OCI-LY7 (cell line): ENCODE results near the gene C8B. TPM values are rescaled to one million over a fixed set of nuclear protein-coding genes. Genes with fewer than 3 reads are reported as not detected.

Source experiments
- BruUV-seq: library from RNA; stranded (reverse); fragments of 400-500 nt; replicated peaks from 2 replicates; lab custom pipeline; 2021; lab: Mats Ljungman, UMichigan
- CTCF ChIA-PET: fragments of 300-600 bp; sonication (Branson Sonifier 250); formaldehyde crosslinking; loops from one replicate; lab custom pipeline; 2022; ENCODE audit warnings: antibody characterized with exemption; ENCODE audit not compliant: unreplicated experiment; lab: Charles Lee
- POLR2A ChIA-PET: fragments of 300-600 bp; sonication (Branson Sonifier 250); formaldehyde crosslinking; loops from one replicate; lab custom pipeline; 2022; ENCODE audit warnings: antibody characterized with exemption; lab: Charles Lee
- DNase-seq: peaks from one replicate; pipeline ENCODE4 v3.0.0-alpha.2; 2015; ENCODE audit warnings: low spot score
- H2AFZ ChIP-seq: fragments of 200-600 bp; sonication (generic), shearing (Covaris generic); 2 replicates; pipeline ENCODE4 v1.6.1; 2014; ENCODE audit warnings: mild to moderate bottlenecking, antibody characterized with exemption, low read length, moderate library complexity
- H3K27ac ChIP-seq: fragments of 200-600 bp; sonication (generic); 2 replicates; pipeline ENCODE4 v1.5.1; 2014; ENCODE audit warnings: mixed run types, low read depth, mild to moderate bottlenecking, moderate library complexity, low read length, inconsistent platforms; ENCODE audit not compliant: poor library complexity, severe bottlenecking
- H3K36me3 ChIP-seq: fragments of 200-600 bp; sonication (generic); 2 replicates; pipeline ENCODE4 v1.6.1; 2014; ENCODE audit warnings: mild to moderate bottlenecking, antibody characterized with exemption, low read length, moderate library complexity, mixed read lengths; ENCODE audit not compliant: insufficient read depth
- H3K4me1 ChIP-seq: fragments of 200-600 bp; sonication (generic); 2 replicates; pipeline ENCODE4 v1.5.1; 2014; ENCODE audit warnings: mild to moderate bottlenecking, low read length; ENCODE audit not compliant: insufficient read depth, poor library complexity, severe bottlenecking
- H3K4me2 ChIP-seq: fragments of 200-600 bp; sonication (generic); 2 replicates; pipeline ENCODE4 v1.6.1; 2014; ENCODE audit warnings: mild to moderate bottlenecking, low read length
- H3K4me3 ChIP-seq: fragments of 200-600 bp; sonication (generic); 2 replicates; pipeline ENCODE4 v1.5.1; 2014; ENCODE audit warnings: mild to moderate bottlenecking, low read depth, low read length; ENCODE audit not compliant: poor library complexity, severe bottlenecking
- H3K79me2 ChIP-seq: fragments of 200-600 bp; sonication (generic); 2 replicates; pipeline ENCODE4 v1.6.1; 2016; ENCODE audit warnings: low read depth, mild to moderate bottlenecking, low read length, moderate library complexity, mixed read lengths; ENCODE audit not compliant: insufficient read depth
- H3K9me2 ChIP-seq: fragments of 200-600 bp; sonication (generic); 2 replicates; pipeline ENCODE4 v1.6.1; 2016; ENCODE audit warnings: mild to moderate bottlenecking, low read length, mixed read lengths; ENCODE audit not compliant: insufficient read depth
- H3K9me3 ChIP-seq: fragments of 200-600 bp; sonication (generic); 2 replicates; pipeline ENCODE4 v1.6.1; 2014; ENCODE audit warnings: mild to moderate bottlenecking, mixed run types, low read length, mixed read lengths
- H4K20me1 ChIP-seq: fragments of 200-600 bp; sonication (generic); 2 replicates; pipeline ENCODE4 v1.6.1; 2014; ENCODE audit warnings: mild to moderate bottlenecking, antibody characterized with exemption, low read length, moderate library complexity, mixed read lengths; ENCODE audit not compliant: insufficient read depth
- CTCF ChIP-seq: fragments of 200-600 bp; sonication (generic); conservative IDR thresholded peaks from 2 replicates; pipeline ENCODE4 v1.5.1; 2014; ENCODE audit warnings: mild to moderate bottlenecking, antibody characterized with exemption, low read length, moderate library complexity, mixed read lengths
- EZH2phosphoT487 ChIP-seq: fragments of 200-600 bp; sonication (generic); IDR thresholded peaks from 2 replicates; pipeline ENCODE4 v1.6.1; 2018; ENCODE audit warnings: low read depth, borderline replicate concordance, mild to moderate bottlenecking, mixed run types, antibody characterized with exemption, low read length, moderate library complexity, mixed read lengths
- intact Hi-C: fragments of 100-400 bp; cut with micrococcal nuclease; formaldehyde crosslinking; loops from one replicate; pipeline ENCODE4 v1.10.0; 2022; ENCODE audit not compliant: unreplicated experiment
- total RNA-seq, 2 experiments: library from RNA; depleted of rRNA in 1 of 2; stranded (reverse); fragments of >200 nt in 1 of 2; shearing (Covaris generic) in 1 of 2; gene quantifications; 2 replicates each; pipeline ENCODE4 v1.2.3, GENCODE V29; 2014 to 2022

Gene C8B
- total RNA-seq, 2 experiments from 2014 or later, result not detected

GRCh38 chr1:56979986-56980755 lies 14.4 kb upstream of the C8B start:
- Histone ChIP-seq H4K20me1 (no peaks in the 10 kb centered on the region), H3K9me2 (no peaks in the 10 kb centered on the region), H3K36me3 (no peaks in the 10 kb centered on the region), H3K27ac (no peak overlapping the region), H3K9me3 (no peaks in the 10 kb centered on the region), H2AFZ (no peak overlapping the region), H3K4me3 (no peak overlapping the region), H3K4me2 (no peak overlapping the region), H3K4me1 (no peaks in the 10 kb centered on the region), H3K79me2 (no peaks in the 10 kb centered on the region)
- ChIA-PET CTCF (no interaction called here), POLR2A (interaction anchor here (1.2 kb wide), 1 partner anchor 57 kb away, joined by 3 read pairs; no protein-coding TSS in a partner anchor)
- no TSS peak for BruUV-seq
- DNase-seq, result no peak
- intact Hi-C loops, result no loop called here
- no peak for TF ChIP-seq CTCF
- TF ChIP-seq EZH2phosphoT487, result no peak

- ChIA-PET POLR2A (no interaction called here), CTCF (no interaction called here)
- Histone ChIP-seq H3K4me3 (no peak overlapping the region), H3K27ac (no peak overlapping the region), H3K36me3 (no peaks in the 10 kb centered on the region), H3K9me2 (no peaks in the 10 kb centered on the region), H3K9me3 (no peaks in the 10 kb centered on the region), H4K20me1 (no peaks in the 10 kb centered on the region), H2AFZ (no peak overlapping the region), H3K79me2 (no peaks in the 10 kb centered on the region), H3K4me2 (no peak overlapping the region), H3K4me1 (no peaks in the 10 kb centered on the region)
- TF ChIP-seq CTCF (no peak), EZH2phosphoT487 (no peak)
- no TSS peak for BruUV-seq
- intact Hi-C loops, result no loop called here
- no peak for DNase-seq
Measured at GRCh38 chr1:56978819-56979218, 13.0 kb upstream of the C8B start.

- TF ChIP-seq EZH2phosphoT487, result no peak
- no peak for TF ChIP-seq CTCF
- POLR2A ChIA-PET, result no interaction called here
- no peaks in the 10 kb centered on the region for H3K9me3 ChIP-seq
- H4K20me1 ChIP-seq, result no peaks in the 10 kb centered on the region
- H3K9me2 ChIP-seq, result no peaks in the 10 kb centered on the region
- no peak overlapping the region for H3K27ac ChIP-seq
- H3K36me3 ChIP-seq, result no peaks in the 10 kb centered on the region
- intact Hi-C loops, result no loop called here
- H3K4me1 ChIP-seq, result no peaks in the 10 kb centered on the region
- no TSS peak for BruUV-seq
- H3K79me2 ChIP-seq, result no peaks in the 10 kb centered on the region
- no peak for DNase-seq
- CTCF ChIA-PET, result no interaction called here
- H3K4me2 ChIP-seq, result no peak overlapping the region
- H2AFZ ChIP-seq, result no peak overlapping the region
- no peak overlapping the region for H3K4me3 ChIP-seq
Measured at GRCh38 chr1:56977910-56978309, 12.1 kb upstream of the C8B start.
